GM12878 (cell line): ENCODE measurements around the gene CCRL2.

Experiments
- CTCF ChIP-seq, 3 experiments: IDR thresholded peaks in 2 of 3; conservative IDR thresholded peaks in 1 of 3; 2 replicates each; pipeline ENCODE4 v1.5.1; 2011; ENCODE audit warnings: low read depth in 3 of 3, low read length in 3 of 3, mild to moderate bottlenecking in 3 of 3, control low read depth in 2 of 3, moderate library complexity in 2 of 3, inconsistent platforms in 1 of 3, mixed read lengths in 1 of 3; ENCODE audit not compliant: control insufficient read depth in 2 of 3, insufficient read depth in 1 of 3; ENCODE audit errors: extremely low read depth in 1 of 3
- GABPA ChIP-seq: IDR thresholded peaks from 2 replicates; pipeline ENCODE4 v1.6.1; 2014; ENCODE audit warnings: antibody characterized with exemption, low read depth, mild to moderate bottlenecking, inconsistent platforms
- HDAC2 ChIP-seq: fragments of 200-600 bp; sonication (generic); IDR thresholded peaks from 2 replicates; pipeline ENCODE4 v1.6.1; 2017
- JUND ChIP-seq: IDR thresholded peaks from 2 replicates; pipeline ENCODE4 v1.6.1; 2012; ENCODE audit warnings: low read depth, mild to moderate bottlenecking, low read length, improper control_type of control experiment, moderate library complexity
- POLR2A ChIP-seq: IDR thresholded peaks from 2 replicates; pipeline ENCODE4 v1.6.1; 2011; ENCODE audit warnings: low read depth, mild to moderate bottlenecking, low read length
- POLR2AphosphoS5 ChIP-seq: IDR thresholded peaks from 2 replicates; pipeline ENCODE4 v1.6.1; 2011; ENCODE audit warnings: mild to moderate bottlenecking, low read length, inconsistent platforms
- TF ChIP-seq, protein P1 (sequence below): IDR thresholded peaks from 2 replicates; pipeline ENCODE4 v1.6.1; 2011; ENCODE audit warnings: low read depth, low read length, improper control_type of control experiment, borderline replicate concordance

DNA sequence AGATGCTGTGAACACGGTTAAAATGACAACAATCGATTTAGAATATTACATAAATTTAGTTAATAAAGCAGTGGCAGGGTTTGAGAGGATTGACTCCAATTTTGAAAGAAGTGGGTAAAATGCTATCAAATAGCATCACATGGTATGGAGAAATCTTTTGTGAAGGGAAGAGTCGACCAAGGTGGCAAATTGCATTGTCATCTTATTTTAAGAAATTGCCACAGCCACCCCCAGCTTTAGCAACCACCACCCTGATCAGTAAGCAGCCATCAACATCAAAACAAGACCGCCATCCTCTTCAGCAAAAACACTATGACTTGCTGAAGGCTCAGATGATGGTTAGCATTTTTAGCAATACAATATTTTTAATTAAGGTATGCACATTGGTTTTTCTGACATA lies 42.0 kb upstream of the CCRL2 start:
- no peak for TF ChIP-seq JUND
- no peak for TF ChIP-seq HDAC2
- no peak for TF ChIP-seq POLR2A
- no peak for TF ChIP-seq CTCF (IDR thresholded peaks at IDR 0.05 in 2 of 3, conservative IDR thresholded peaks at IDR 0.05 in 1 of 3; ENCODE audit: control insufficient read depth in 2 of 3, extremely low read depth in 1 of 3, insufficient read depth in 1 of 3, low read depth in 3 of 3, low read length in 3 of 3)
- no peak for TF ChIP-seq GABPA
- TF ChIP-seq, protein P1, sequence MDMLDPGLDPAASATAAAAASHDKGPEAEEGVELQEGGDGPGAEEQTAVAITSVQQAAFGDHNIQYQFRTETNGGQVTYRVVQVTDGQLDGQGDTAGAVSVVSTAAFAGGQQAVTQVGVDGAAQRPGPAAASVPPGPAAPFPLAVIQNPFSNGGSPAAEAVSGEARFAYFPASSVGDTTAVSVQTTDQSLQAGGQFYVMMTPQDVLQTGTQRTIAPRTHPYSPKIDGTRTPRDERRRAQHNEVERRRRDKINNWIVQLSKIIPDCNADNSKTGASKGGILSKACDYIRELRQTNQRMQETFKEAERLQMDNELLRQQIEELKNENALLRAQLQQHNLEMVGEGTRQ: no peak
- no peak for TF ChIP-seq POLR2AphosphoS5
